Central memory CD8-positive, alpha-beta T cell (primary cell): ENCODE results near the gene FARS2.
"Not testable (repeated sequence)": the region's sequence is repeated elsewhere in the genome, so short reads cannot be mapped to it uniquely, and the experiment has no call there.

Experiments
- ATAC-seq: fragments of 150-1000 bp; cut with Tn5 transposase; replicated peaks from 2 replicates; pipeline ENCODE4 v1.10.0; 2022; ENCODE audit warnings: mild to moderate bottlenecking, moderate FRiP score, moderate number of reproducible peaks; ENCODE audit not compliant: poor library complexity, severe bottlenecking; ENCODE audit errors: extremely low read depth
- DNase-seq, 2 donors: peaks; one replicate each; pipeline ENCODE4 v3.0.0; 2021; ENCODE audit warnings: low spot score in 2 of 2
- H3K27ac Mint-ChIP-seq: one replicate; pipeline ENCODE4 v1.8.0; 2022; ENCODE audit warnings: low read depth, mild to moderate bottlenecking, moderate library complexity, mixed read lengths
- H3K27me3 Mint-ChIP-seq: one replicate; pipeline ENCODE4 v1.8.0; 2022; ENCODE audit warnings: mixed read lengths
- H3K36me3 Mint-ChIP-seq: one replicate; pipeline ENCODE4 v1.8.0; 2022; ENCODE audit warnings: mild to moderate bottlenecking, moderate library complexity, mixed read lengths; ENCODE audit not compliant: insufficient read depth
- H3K4me1 Mint-ChIP-seq: one replicate; pipeline ENCODE4 v1.8.0; 2022; ENCODE audit warnings: mixed read lengths
- H3K4me3 Mint-ChIP-seq: one replicate; pipeline ENCODE4 v1.8.0; 2022; ENCODE audit warnings: mild to moderate bottlenecking, moderate library complexity, mixed read lengths
- H3K9me3 Mint-ChIP-seq: one replicate; pipeline ENCODE4 v1.8.0; 2022; ENCODE audit warnings: mixed read lengths

The FARS2 gene

DNA sequence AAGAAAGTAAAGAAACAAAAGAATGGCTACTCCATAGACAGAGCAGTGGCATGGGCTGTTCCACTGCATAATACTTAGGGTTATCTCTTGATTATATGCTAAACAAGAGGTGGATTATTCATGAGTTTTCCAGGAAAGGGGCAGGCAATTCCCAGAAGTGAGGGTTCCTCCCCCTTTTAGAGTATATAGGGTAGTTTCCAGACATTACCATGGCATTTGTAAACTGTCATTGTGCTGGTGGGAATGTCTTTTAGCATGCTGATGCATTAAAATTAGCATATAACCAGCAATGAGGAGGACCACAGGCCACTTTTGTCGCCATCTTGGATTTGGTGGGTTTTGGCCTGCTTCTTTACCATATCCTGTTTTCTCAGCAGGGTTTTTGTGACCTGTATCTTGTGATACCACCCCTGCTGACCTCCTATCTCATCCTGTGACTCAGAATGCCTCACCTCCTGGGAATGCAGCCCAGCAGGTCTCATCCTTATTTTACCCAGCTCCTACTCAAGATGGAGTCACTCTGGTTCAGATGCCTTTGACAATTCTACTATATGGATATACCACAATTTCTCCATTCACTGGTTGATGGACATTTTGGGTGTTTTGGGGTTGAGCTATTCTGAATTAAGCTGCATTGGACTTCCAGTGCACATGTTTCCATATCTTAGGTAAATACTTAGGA, 280.6 kb downstream of the FARS2 start:
- H3K9me3 Mint-ChIP-seq: no peaks in the 10 kb centered on the region
- H3K4me1 Mint-ChIP-seq: peaks cover 6% of the 10 kb centered on the region
- H3K27ac Mint-ChIP-seq: no peak overlapping the region
- H3K27me3 Mint-ChIP-seq: no peaks in the 10 kb centered on the region
- ATAC-seq: no peak
- no peak overlapping the region for H3K4me3 Mint-ChIP-seq
- peaks cover 3% of the 10 kb centered on the region for H3K36me3 Mint-ChIP-seq
- no peak for DNase-seq

DNA sequence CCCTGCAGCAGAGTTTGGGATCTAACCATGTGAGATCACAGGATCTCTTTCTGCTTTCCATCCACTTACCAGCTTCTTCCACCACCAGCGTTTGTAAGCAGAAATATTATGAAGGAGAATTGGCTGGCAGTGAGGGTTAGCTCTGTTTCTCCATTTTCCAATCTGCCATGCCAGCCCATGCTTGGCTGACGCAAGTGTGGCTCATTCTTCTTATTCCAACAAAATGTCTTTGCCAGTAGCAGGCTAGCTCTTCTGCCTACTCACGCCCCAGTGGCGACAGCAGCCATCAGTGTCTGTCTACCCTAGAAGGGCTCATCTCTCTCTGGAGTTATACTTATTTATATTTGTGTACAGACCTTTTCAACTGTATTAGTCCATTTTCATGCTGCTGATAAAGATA, 286.2 kb downstream of the FARS2 start:
- ATAC-seq (no peak), DNase-seq (no peak)
- H3K27me3 Mint-ChIP-seq: no peaks in the 10 kb centered on the region
- no peak overlapping the region for H3K27ac Mint-ChIP-seq
- peaks cover 4% of the 10 kb centered on the region for H3K4me1 Mint-ChIP-seq
- peaks cover 6% of the 10 kb centered on the region for H3K9me3 Mint-ChIP-seq
- H3K36me3 Mint-ChIP-seq: peaks cover 5% of the 10 kb centered on the region
- no peak overlapping the region for H3K4me3 Mint-ChIP-seq

DNA sequence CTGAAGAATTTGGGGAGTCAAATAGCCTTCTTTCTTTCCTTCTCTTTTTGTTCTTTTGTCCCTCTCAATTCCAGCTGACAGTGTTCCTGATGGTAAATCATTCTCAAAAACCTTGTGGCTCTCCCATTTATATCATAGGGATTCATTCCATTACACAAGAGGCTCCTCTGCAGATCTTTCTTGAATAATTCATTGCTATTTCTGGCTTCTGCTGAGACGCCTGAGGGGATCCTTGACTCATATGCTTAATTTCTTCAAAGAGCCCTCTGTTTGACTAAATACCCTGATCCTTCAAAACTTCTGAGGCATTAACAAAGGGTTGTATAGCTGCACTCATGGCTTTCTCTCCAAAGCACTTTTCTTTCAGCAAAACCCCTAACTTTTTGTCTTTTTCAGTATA, 289.3 kb downstream of the FARS2 start:
- H3K27me3 Mint-ChIP-seq: no peaks in the 10 kb centered on the region
- no peak overlapping the region for H3K27ac Mint-ChIP-seq
- peaks cover 6% of the 10 kb centered on the region for H3K36me3 Mint-ChIP-seq
- peaks cover 4% of the 10 kb centered on the region for H3K4me1 Mint-ChIP-seq
- ATAC-seq (no peak), DNase-seq (no peak)
- peaks cover 6% of the 10 kb centered on the region for H3K9me3 Mint-ChIP-seq
- H3K4me3 Mint-ChIP-seq: no peak overlapping the region

DNA sequence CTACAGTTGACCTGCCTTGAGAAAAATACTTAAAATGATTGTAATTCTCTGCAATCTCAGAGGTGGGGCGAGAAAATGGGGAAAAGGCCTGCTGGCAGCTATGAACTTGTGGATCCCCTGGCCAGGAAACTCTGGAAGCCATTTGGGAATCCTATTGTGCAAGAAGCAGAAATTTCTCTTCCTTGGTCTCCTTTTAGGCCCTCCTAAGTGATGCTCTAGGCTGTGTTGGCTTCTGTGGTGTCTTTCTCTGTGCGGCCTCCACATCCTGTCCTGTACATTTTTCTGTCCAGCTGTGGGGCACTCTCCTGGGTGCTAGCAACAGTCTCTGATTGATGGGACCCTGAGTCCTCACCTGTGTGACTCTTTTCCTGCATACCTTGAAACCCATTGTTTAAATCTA, 290.9 kb downstream of the FARS2 start:
- peaks cover 6% of the 10 kb centered on the region for H3K9me3 Mint-ChIP-seq
- no peak overlapping the region for H3K4me3 Mint-ChIP-seq
- H3K36me3 Mint-ChIP-seq: peaks cover 6% of the 10 kb centered on the region

DNA sequence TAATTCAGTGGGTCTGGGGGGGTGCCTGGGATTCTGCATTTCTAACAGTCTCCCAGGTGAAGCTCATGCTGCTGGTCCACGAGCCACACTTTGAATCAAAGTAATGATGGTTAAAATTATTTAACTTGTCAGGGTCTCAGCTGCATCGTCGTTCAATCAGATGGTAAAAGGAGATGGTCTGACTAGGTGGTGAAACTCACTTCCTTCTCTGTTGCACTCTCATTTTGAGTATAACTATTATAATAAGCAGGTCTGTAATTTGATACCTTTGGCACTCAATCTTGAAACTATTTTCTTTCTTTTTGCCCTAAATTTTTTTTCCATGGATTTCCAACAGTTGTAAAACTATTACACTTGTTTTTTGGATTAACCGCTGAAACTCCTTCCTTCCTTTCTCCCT, 292.5 kb downstream of the FARS2 start:
- peaks cover 4% of the 10 kb centered on the region for H3K4me1 Mint-ChIP-seq
- DNase-seq (no peak), ATAC-seq (no peak)
- peaks cover 6% of the 10 kb centered on the region for H3K9me3 Mint-ChIP-seq
- H3K27ac Mint-ChIP-seq: no peak overlapping the region
- peaks cover 3% of the 10 kb centered on the region for H3K36me3 Mint-ChIP-seq
- H3K4me3 Mint-ChIP-seq: no peak overlapping the region
- no peaks in the 10 kb centered on the region for H3K27me3 Mint-ChIP-seq

More for the DNA sequence above, 290.9 kb downstream of the FARS2 start:
- H3K27ac Mint-ChIP-seq: no peak overlapping the region
- DNase-seq (no peak), ATAC-seq (no peak)
- H3K27me3 Mint-ChIP-seq: no peaks in the 10 kb centered on the region
- peaks cover 4% of the 10 kb centered on the region for H3K4me1 Mint-ChIP-seq

DNA sequence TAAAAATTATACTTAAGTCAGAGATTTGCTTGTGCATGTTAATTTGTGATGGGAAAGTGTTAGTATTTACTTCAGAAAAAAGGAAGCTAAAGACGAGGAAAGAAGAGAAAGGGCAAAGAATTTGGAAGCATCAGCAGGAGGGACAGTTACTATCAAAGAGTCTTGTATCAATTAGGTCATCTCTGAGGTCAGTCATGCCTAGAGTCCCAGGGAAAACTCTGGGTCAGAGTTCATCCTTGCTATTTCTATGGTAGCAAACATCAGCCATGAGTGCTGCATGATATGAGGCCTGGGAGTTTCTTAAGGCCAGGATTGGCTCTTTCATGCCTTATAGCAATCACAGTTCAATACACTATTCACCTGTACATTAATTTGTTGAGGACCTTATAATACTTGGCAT, 292.9 kb downstream of the FARS2 start:
- ATAC-seq (no peak), DNase-seq (no peak)
- Mint-ChIP-seq H3K27ac (no peak overlapping the region), H3K4me1 (peaks cover 4% of the 10 kb centered on the region), H3K9me3 (peaks cover 6% of the 10 kb centered on the region), H3K36me3 (peaks cover 3% of the 10 kb centered on the region), H3K4me3 (no peak overlapping the region), H3K27me3 (no peaks in the 10 kb centered on the region)

DNA sequence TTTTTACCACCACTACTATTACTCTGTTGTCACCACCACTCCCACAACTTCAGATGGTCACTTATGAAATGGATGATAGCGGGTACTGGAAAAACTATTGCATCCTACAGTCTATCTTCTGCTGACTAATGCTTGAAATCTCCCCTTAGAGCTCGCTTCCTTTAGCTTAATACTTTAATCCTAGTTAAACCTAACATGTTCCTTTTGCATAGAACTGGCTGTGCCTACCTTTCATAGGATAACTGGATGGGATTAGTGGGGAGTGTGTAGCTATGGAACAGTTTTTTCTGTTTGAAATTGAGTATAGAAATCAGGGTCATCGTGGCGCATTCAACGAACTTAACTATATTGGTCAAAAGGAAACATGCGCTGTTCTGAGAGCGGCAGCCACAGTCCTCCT, 294.7 kb downstream of the FARS2 start:
- Mint-ChIP-seq H3K4me1 (peaks cover 4% of the 10 kb centered on the region), H3K27ac (no peak overlapping the region), H3K9me3 (no peaks in the 10 kb centered on the region), H3K36me3 (peaks cover 3% of the 10 kb centered on the region), H3K27me3 (no peaks in the 10 kb centered on the region), H3K4me3 (no peak overlapping the region)
- DNase-seq (no peak), ATAC-seq (no peak)

DNA sequence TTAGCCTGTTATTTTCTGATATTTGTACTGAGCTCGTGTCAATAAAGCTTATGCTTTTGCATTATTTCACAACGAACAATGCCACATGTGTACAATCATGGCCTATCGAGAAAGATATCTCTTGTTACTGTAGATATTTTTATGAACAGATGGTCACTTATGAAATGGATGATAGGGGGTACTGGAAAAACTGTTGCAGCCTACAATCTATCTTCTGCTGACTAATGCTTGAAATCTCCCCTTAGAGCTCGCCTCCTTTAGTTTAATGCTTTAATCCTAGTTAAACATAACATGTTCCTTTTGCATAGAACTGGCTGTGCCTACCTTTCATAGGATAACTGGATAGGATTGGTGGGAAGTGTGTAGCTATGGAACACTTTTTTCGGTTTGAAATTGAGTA, 296.2 kb downstream of the FARS2 start:
- Mint-ChIP-seq H3K9me3 (no peaks in the 10 kb centered on the region), H3K27me3 (no peaks in the 10 kb centered on the region), H3K27ac (no peak overlapping the region), H3K4me3 (no peak overlapping the region), H3K36me3 (peaks cover 3% of the 10 kb centered on the region), H3K4me1 (no peaks in the 10 kb centered on the region)
- DNase-seq: no peak
- no peak for ATAC-seq

DNA sequence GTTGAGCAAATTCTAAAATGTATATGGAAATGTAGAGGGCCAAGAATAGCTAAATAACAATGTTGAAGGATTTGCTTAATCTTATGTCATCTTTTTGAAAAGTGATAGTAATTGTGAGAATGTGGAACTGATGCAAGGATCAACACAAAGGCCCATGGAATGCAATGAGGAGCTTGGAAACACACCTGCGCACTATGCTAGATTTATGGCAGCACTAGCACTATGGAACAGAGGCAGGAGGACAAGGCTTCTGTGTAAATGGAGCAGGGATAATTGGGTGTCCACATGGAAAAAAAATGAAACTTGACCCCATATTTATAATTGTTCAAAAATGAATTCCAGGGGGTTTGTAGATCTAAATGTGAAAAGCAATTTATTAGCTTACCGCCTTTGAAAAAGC, 298.3 kb downstream of the FARS2 start:
- H3K4me3 Mint-ChIP-seq: no peak overlapping the region
- no peak overlapping the region for H3K27ac Mint-ChIP-seq
- no peak for ATAC-seq
- no peaks in the 10 kb centered on the region for H3K27me3 Mint-ChIP-seq
- no peaks in the 10 kb centered on the region for H3K36me3 Mint-ChIP-seq
- peaks cover 7% of the 10 kb centered on the region for H3K4me1 Mint-ChIP-seq
- H3K9me3 Mint-ChIP-seq: no peaks in the 10 kb centered on the region
- DNase-seq: no peak

DNA sequence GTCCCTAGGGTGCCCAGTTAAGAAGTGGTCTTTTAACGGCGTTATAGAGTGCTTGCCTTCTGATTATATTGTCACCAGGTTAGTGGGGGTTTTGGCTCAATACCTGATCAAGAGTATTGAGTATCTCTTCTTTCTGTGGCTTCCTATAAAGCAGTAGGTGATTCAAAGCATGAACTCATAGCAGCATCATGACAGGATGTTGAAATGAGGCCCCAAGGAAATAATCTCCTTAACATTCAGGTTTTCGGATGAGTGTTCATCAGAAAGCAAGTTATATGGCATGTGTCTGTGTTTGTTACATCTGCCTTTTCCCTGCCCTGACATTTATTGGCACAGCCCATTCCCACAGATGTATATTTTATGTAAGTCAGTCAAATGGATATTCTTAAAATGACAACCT, 301.0 kb downstream of the FARS2 start:
- Mint-ChIP-seq H3K4me3 (no peak overlapping the region), H3K9me3 (no peaks in the 10 kb centered on the region), H3K36me3 (no peaks in the 10 kb centered on the region), H3K27ac (no peak overlapping the region), H3K4me1 (peaks cover 7% of the 10 kb centered on the region), H3K27me3 (no peaks in the 10 kb centered on the region)
- ATAC-seq: no peak
- no peak for DNase-seq

DNA sequence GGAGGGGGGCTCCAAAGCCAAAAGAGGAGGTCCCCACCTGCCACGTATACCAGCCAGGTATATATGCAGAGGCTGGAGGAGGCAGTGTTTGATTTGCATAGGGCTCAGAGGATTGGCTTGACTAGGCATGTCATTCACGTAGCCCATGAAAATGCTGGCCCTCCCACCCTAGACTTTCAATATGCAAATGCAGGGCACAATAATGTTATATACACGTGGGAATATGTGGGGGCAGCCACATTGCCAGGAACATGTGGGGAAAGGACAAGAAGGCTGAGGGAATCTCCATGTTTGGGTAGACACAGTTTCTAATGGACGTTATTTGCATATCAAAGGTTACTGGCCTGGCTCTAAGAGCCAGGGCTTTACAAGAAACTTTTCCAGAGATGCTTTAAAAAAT, 301.8 kb downstream of the FARS2 start:
- H3K4me3 Mint-ChIP-seq: no peak overlapping the region
- peaks cover 11% of the 10 kb centered on the region for H3K4me1 Mint-ChIP-seq
- DNase-seq (no peak), ATAC-seq (no peak)
- no peaks in the 10 kb centered on the region for H3K36me3 Mint-ChIP-seq
- no peaks in the 10 kb centered on the region for H3K27me3 Mint-ChIP-seq
- no peaks in the 10 kb centered on the region for H3K9me3 Mint-ChIP-seq
- no peak overlapping the region for H3K27ac Mint-ChIP-seq

DNA sequence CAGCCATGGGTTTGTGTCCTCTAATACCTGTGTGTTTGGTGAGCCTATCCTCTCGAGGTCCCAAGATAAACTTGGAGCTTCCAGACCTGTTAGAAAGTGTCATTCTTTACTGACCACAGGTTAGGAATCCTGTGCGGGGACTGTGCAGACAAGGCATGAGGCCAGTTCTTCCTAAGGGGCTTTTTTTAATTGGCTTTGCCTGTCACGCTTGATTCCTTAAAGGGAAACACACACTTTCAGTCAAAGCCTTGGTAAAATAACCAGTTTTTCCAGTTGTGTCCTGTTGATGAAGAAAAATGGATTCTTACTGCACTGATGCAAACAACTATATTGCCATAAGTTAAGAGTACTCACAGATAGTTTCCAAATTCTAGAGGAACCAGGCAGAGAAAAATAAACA, 303.4 kb downstream of the FARS2 start:
- ATAC-seq, H3K27ac Mint-ChIP-seq, H3K9me3 Mint-ChIP-seq, H3K27me3 Mint-ChIP-seq, H3K4me3 Mint-ChIP-seq, DNase-seq, H3K36me3 Mint-ChIP-seq: not testable (repeated sequence)
- H3K4me1 Mint-ChIP-seq: peaks cover 26% of the 10 kb centered on the region

DNA sequence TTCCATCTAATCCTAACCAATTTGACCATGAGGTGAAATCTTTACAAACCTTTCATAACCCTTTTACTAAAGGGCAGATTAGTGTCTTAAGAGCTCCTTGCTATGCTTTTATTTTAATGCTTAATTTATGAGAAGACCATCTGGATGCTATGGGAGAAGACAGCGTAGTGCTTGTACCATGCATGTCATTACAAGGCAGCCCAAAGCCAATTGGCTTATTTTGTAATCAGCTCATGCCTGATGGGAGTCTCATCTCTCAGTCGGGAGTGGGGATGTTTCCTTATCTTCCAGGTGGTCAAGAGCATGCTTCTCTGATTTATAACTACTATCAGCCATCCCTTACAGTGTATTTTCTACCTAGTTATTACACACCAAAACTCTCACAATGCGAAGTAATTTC, 304.7 kb downstream of the FARS2 start:
- H3K36me3 Mint-ChIP-seq: no peaks in the 10 kb centered on the region
- no peak overlapping the region for H3K4me3 Mint-ChIP-seq
- ATAC-seq (no peak), DNase-seq (no peak)
- no peaks in the 10 kb centered on the region for H3K27me3 Mint-ChIP-seq
- H3K9me3 Mint-ChIP-seq: no peaks in the 10 kb centered on the region
- peaks cover 27% of the 10 kb centered on the region for H3K4me1 Mint-ChIP-seq
- H3K27ac Mint-ChIP-seq: no peak overlapping the region

DNA sequence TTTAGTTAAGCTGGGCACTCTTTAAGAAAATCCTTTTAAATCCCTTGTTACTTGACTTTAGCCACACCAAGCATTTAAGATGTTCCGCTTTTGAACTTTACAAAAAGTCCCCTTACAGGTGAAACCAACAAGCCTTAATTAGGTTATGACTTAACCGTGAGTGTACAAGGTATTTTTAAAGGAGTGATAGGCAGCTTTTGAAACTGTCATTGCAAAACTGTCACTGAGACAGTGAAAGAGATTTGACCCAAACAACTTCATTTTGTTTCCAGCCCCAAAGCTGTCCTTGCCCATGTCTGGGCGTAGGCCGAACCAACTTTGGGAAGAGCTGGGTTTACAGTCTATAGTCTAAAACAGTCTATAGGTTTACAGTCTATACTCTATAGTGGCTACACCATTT, 305.4 kb downstream of the FARS2 start:
- Mint-ChIP-seq H3K9me3 (no peaks in the 10 kb centered on the region), H3K36me3 (no peaks in the 10 kb centered on the region), H3K27ac (no peak overlapping the region), H3K4me1 (peaks cover 27% of the 10 kb centered on the region), H3K4me3 (no peak overlapping the region), H3K27me3 (no peaks in the 10 kb centered on the region)
- DNase-seq (no peak), ATAC-seq (no peak)
